Body of pancreas (tissue), 4 donors: ENCODE results near the gene GDPGP1. TPM values are rescaled to one million over a fixed set of nuclear protein-coding genes. Genes with fewer than 3 reads are reported as not detected.

Experiments used
- ATAC-seq: fragments of 150-250 bp; one replicate; pipeline ENCODE4 v1.9.1; 2016
- DNase-seq, 4 donors: peaks; one replicate each; pipeline ENCODE4 v3.0.0-alpha.2; 2019
- H3K27ac ChIP-seq, 4 donors: fragments of 200-600 bp; sonication (generic); 1 replicate in 3 of 4; 2 replicates in 1 of 4; pipeline versions ENCODE4 v1.5.1 to v1.6.1; 2016 to 2019; ENCODE audit warnings: mild to moderate bottlenecking in 1 of 4, mixed read lengths in 1 of 4, moderate library complexity in 1 of 4
- H3K27me3 ChIP-seq, 2 donors: fragments of 200-600 bp; sonication (generic); one replicate each; pipeline ENCODE4 v1.6.0; 2016; ENCODE audit warnings: mild to moderate bottlenecking in 1 of 2
- H3K36me3 ChIP-seq, 2 donors: fragments of 200-600 bp; sonication (generic); replicated peaks in 1 of 2; 2 replicates each; pipeline ENCODE4 v1.5.1; 2016; ENCODE audit warnings: low read depth in 2 of 2; ENCODE audit not compliant: insufficient read depth in 1 of 2
- H3K4me1 ChIP-seq: fragments of 200-600 bp; sonication (generic); one replicate; pipeline ENCODE4 v1.6.0; 2016
- H3K4me3 ChIP-seq, 2 donors: fragments of 200-600 bp; sonication (generic); 1 replicate in 1 of 2; 2 replicates in 1 of 2; pipeline ENCODE4 v1.5.1; 2016 to 2019
- H3K9me3 ChIP-seq, 3 donors: fragments of 200-600 bp; sonication (generic); 1 replicate in 2 of 3; 2 replicates in 1 of 3; pipeline ENCODE4 v1.5.1; 2016
- CTCF ChIP-seq, 7 experiments: fragments of 450-650 bp in 4 of 7; fragments of 200-600 bp in 3 of 7; sonication (generic) in 3 of 7; IDR thresholded peaks; one replicate each; pipeline ENCODE4 v1.5.1; 2016 to 2019; ENCODE audit warnings: antibody characterized with exemption in 7 of 7
- POLR2A ChIP-seq, 3 donors: fragments of 450-650 bp; IDR thresholded peaks; one replicate each; pipeline ENCODE4 v1.6.1; 2016; ENCODE audit warnings: antibody characterized with exemption in 3 of 3, mild to moderate bottlenecking in 2 of 3
- WGBS, 2 donors: methylation state at CpG; one replicate each; pipeline ENCODE4 v1.1.5; 2017; 5-methylcytosine and 5-hydroxymethylcytosine counted together
- intact Hi-C: fragments of 100-400 bp; cut with DNase I; formaldehyde crosslinking; loops from one replicate; pipeline ENCODE4 v1.15.1; 2023
- total RNA-seq, 2 donors: library from RNA; depleted of rRNA; stranded (reverse); fragments of >200 nt; gene quantifications; one replicate each; pipeline ENCODE4 v1.1.0, GENCODE V29; 2016

Gene GDPGP1
- total RNA-seq, 2 donors from 2014 or later = 0.33 to 5.2 TPM

GRCh38 chr15:90188914-90189748, 44.9 kb upstream of the GDPGP1 start:
- intact Hi-C loops = no loop called here
- no peak for TF ChIP-seq CTCF (IDR thresholded peaks at IDR 0.05)
- TF ChIP-seq POLR2A (IDR thresholded peaks at IDR 0.05) = no peak
- Histone ChIP-seq H3K27ac (peak overlapping the region in 3 of 4 donors; percentile 64 to 83 (median 68)), H3K4me1 (peaks cover 90% of the 10 kb centered on the region), H3K27me3 (no peaks in the 10 kb centered on the region), H3K36me3 (no peaks in the 10 kb centered on the region), H3K9me3 (no peaks in the 10 kb centered on the region), H3K4me3 (no peak overlapping the region)
- WGBS, 2 donors = 67 to 72% methylated on average over 8 of the region's 8 CpGs
- DNase-seq (peak in 1 of 4 donors; percentile 20), ATAC-seq (no peak)

- Histone ChIP-seq H3K36me3 (no peaks in the 10 kb centered on the region), H3K4me3 (no peak overlapping the region), H3K27ac (peak overlapping the region; percentile 32 to 83 (median 66)), H3K9me3 (no peaks in the 10 kb centered on the region), H3K4me1 (peaks cover 93% of the 10 kb centered on the region), H3K27me3 (no peaks in the 10 kb centered on the region)
- no peak for DNase-seq
- ATAC-seq = no peak
- WGBS, 2 donors = 72 to 80% methylated on average over 5 to 10 of the region's 10 CpGs
- no peak for TF ChIP-seq POLR2A (IDR thresholded peaks at IDR 0.05)
- no peak for TF ChIP-seq CTCF (IDR thresholded peaks at IDR 0.05)
- intact Hi-C loops = no loop called here
Measured at GRCh38 chr15:90189781-90190467, 44.1 kb upstream of the GDPGP1 start.

GRCh38 chr15:90190606-90191343, 43.2 kb upstream of the GDPGP1 start:
- no peak overlapping the region for H3K4me3 ChIP-seq
- ATAC-seq (no peak), DNase-seq (peak in 2 of 4 donors; percentile 15 to 24)
- WGBS, 2 donors = 64 to 80% methylated on average over 4 to 9 of the region's 10 CpGs
- TF ChIP-seq CTCF (IDR thresholded peaks at IDR 0.05) = no peak
- no peak for TF ChIP-seq POLR2A (IDR thresholded peaks at IDR 0.05)
- intact Hi-C loops = no loop called here
- H3K4me1 ChIP-seq = peaks cover 88% of the 10 kb centered on the region
- H3K27me3 ChIP-seq = no peaks in the 10 kb centered on the region
- no peaks in the 10 kb centered on the region for H3K36me3 ChIP-seq
- H3K27ac ChIP-seq = peak overlapping the region; percentile 64 to 83 (median 72)
- no peaks in the 10 kb centered on the region for H3K9me3 ChIP-seq

- Histone ChIP-seq H3K4me3 (no peak overlapping the region), H3K9me3 (no peaks in the 10 kb centered on the region), H3K36me3 (no peaks in the 10 kb centered on the region), H3K4me1 (peaks cover 82% of the 10 kb centered on the region), H3K27me3 (no peaks in the 10 kb centered on the region), H3K27ac (peak overlapping the region; percentile 64 to 83 (median 72))
- ATAC-seq (no peak), DNase-seq (no peak)
- 51 to 61% methylated on average over 3 of the region's 3 CpGs for WGBS, 2 donors
- TF ChIP-seq POLR2A (IDR thresholded peaks at IDR 0.05) = no peak
- TF ChIP-seq CTCF (IDR thresholded peaks at IDR 0.05) = no peak
- intact Hi-C loops = no loop called here
Measured at GRCh38 chr15:90191344-90191687, 42.7 kb upstream of the GDPGP1 start.
